WTC11 (cell line): ENCODE results near the gene TBL1X.

Experiments
- CBFB ChIP-seq: sonication (generic); formaldehyde crosslinking; IDR thresholded peaks from 2 replicates; pipeline ENCODE4 v1.8.1; 2022; ENCODE audit warnings: mild to moderate bottlenecking, low read depth, missing genetic modification reagents
- CREB1 ChIP-seq: sonication (generic); formaldehyde crosslinking; IDR thresholded peaks from 2 replicates; pipeline ENCODE4 v1.8.0; 2023; ENCODE audit warnings: mild to moderate bottlenecking, missing genetic modification reagents
- ESRRA ChIP-seq: sonication (generic); formaldehyde crosslinking; IDR thresholded peaks from 2 replicates; pipeline ENCODE4 v1.8.1; 2022; ENCODE audit warnings: mild to moderate bottlenecking, missing genetic modification reagents, borderline replicate concordance
- ETV6 ChIP-seq: sonication (generic); formaldehyde crosslinking; IDR thresholded peaks from 2 replicates; pipeline ENCODE4 v1.8.1; 2022; ENCODE audit warnings: mild to moderate bottlenecking, missing genetic modification reagents
- ZNF232 ChIP-seq: sonication (generic); formaldehyde crosslinking; IDR thresholded peaks from 2 replicates; pipeline ENCODE4 v1.8.0; 2022; ENCODE audit warnings: mild to moderate bottlenecking, missing genetic modification reagents
- TF ChIP-seq, protein P1 (sequence below): sonication (generic); formaldehyde crosslinking; IDR thresholded peaks from 2 replicates; pipeline ENCODE4 v1.8.1; 2023; ENCODE audit warnings: mild to moderate bottlenecking, missing genetic modification reagents, moderate library complexity
- TF ChIP-seq, protein P2 (sequence below): fragments of 200-600 bp; IDR thresholded peaks from 2 replicates; pipeline ENCODE4 v1.8.0; 2022; ENCODE audit warnings: antibody characterized with exemption
- TF ChIP-seq, protein P3 (sequence below): sonication (generic); formaldehyde crosslinking; IDR thresholded peaks from 2 replicates; pipeline ENCODE4 v1.8.1; 2023; ENCODE audit warnings: mild to moderate bottlenecking, moderate library complexity, missing genetic modification reagents
- TF ChIP-seq, protein P4 (sequence below): fragments of 250-450 bp; sonication (Bioruptor Pico); IDR thresholded peaks from 2 replicates; pipeline ENCODE4 v1.9.0; 2021; ENCODE audit warnings: moderate library complexity, mild to moderate bottlenecking, inconsistent platforms, borderline replicate concordance
- TF ChIP-seq, protein P5 (sequence below): fragments of 250-450 bp; sonication (Bioruptor Pico); IDR thresholded peaks from 2 replicates; pipeline ENCODE4 v1.9.0; 2021; ENCODE audit warnings: mild to moderate bottlenecking
- TF ChIP-seq, protein P6 (sequence below): sonication (generic); formaldehyde crosslinking; IDR thresholded peaks from 2 replicates; pipeline ENCODE4 v1.8.0; 2022; ENCODE audit warnings: mild to moderate bottlenecking, missing genetic modification reagents

DNA sequence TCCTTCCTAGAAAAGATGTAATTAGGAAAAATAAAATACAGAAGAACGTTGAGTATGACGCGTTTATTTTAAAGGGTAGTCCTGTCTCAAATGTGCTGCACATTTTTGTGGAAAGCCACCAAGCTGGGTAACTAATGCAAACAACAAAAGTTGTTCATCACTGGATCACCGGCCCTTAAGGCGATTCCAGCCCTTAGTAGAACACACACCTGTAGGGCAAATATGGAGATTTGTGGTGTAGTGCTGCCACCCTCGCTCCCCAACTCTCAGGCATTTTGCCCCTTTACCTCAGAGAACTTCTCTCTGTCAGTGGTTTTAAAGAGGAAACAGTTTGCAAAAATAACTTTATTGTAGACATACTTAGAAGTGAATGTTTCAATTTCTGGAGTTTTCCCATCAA, 1.9 kb downstream of the TBL1X start:
- TF ChIP-seq CREB1 (CRISPR knock-in tag) (no peak), CBFB (CRISPR knock-in tag) (no peak), ZNF232 (CRISPR knock-in tag) (no peak), ETV6 (CRISPR knock-in tag) (no peak), ESRRA (CRISPR knock-in tag) (no peak)
- TF ChIP-seq, protein P1, sequence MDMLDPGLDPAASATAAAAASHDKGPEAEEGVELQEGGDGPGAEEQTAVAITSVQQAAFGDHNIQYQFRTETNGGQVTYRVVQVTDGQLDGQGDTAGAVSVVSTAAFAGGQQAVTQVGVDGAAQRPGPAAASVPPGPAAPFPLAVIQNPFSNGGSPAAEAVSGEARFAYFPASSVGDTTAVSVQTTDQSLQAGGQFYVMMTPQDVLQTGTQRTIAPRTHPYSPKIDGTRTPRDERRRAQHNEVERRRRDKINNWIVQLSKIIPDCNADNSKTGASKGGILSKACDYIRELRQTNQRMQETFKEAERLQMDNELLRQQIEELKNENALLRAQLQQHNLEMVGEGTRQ (CRISPR knock-in tag), result no peak
- TF ChIP-seq, protein P2, sequence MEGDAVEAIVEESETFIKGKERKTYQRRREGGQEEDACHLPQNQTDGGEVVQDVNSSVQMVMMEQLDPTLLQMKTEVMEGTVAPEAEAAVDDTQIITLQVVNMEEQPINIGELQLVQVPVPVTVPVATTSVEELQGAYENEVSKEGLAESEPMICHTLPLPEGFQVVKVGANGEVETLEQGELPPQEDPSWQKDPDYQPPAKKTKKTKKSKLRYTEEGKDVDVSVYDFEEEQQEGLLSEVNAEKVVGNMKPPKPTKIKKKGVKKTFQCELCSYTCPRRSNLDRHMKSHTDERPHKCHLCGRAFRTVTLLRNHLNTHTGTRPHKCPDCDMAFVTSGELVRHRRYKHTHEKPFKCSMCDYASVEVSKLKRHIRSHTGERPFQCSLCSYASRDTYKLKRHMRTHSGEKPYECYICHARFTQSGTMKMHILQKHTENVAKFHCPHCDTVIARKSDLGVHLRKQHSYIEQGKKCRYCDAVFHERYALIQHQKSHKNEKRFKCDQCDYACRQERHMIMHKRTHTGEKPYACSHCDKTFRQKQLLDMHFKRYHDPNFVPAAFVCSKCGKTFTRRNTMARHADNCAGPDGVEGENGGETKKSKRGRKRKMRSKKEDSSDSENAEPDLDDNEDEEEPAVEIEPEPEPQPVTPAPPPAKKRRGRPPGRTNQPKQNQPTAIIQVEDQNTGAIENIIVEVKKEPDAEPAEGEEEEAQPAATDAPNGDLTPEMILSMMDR, result no peak
- TF ChIP-seq, protein P3, sequence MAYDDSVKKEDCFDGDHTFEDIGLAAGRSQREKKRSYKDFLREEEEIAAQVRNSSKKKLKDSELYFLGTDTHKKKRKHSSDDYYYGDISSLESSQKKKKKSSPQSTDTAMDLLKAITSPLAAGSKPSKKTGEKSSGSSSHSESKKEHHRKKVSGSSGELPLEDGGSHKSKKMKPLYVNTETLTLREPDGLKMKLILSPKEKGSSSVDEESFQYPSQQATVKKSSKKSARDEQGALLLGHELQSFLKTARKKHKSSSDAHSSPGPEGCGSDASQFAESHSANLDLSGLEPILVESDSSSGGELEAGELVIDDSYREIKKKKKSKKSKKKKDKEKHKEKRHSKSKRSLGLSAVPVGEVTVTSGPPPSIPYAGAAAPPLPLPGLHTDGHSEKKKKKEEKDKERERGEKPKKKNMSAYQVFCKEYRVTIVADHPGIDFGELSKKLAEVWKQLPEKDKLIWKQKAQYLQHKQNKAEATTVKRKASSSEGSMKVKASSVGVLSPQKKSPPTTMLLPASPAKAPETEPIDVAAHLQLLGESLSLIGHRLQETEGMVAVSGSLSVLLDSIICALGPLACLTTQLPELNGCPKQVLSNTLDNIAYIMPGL (CRISPR knock-in tag), result no peak
- TF ChIP-seq, protein P4, sequence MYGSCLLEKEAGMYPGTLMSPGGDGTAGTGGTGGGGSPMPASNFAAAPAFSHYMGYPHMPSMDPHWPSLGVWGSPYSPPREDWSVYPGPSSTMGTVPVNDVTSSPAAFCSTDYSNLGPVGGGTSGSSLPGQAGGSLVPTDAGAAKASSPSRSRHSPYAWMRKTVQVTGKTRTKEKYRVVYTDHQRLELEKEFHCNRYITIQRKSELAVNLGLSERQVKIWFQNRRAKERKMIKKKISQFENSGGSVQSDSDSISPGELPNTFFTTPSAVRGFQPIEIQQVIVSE (CRISPR knock-in tag), result no peak
- TF ChIP-seq, protein P5, sequence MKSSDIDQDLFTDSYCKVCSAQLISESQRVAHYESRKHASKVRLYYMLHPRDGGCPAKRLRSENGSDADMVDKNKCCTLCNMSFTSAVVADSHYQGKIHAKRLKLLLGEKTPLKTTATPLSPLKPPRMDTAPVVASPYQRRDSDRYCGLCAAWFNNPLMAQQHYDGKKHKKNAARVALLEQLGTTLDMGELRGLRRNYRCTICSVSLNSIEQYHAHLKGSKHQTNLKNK (CRISPR knock-in tag), result no peak
- TF ChIP-seq, protein P6, sequence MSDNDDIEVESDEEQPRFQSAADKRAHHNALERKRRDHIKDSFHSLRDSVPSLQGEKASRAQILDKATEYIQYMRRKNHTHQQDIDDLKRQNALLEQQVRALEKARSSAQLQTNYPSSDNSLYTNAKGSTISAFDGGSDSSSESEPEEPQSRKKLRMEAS, result no peak
